Measurements from ENCODE around the gene PTCD3.

Gene PTCD3

GRCh38 chr2:86142436-86143257 lies 36.6 kb downstream of the PTCD3 start:
- Histone ChIP-seq H3K4me3 (ENCODE audit: low read length in 2 of 2) (no peak overlapping the region), H3K9ac (ENCODE audit: low read depth in 1 of 2, low read length in 2 of 2) (no peak overlapping the region), H3K36me3 (ENCODE audit: control insufficient read depth in 2 of 2, insufficient read depth in 2 of 2, low read length in 2 of 2) (peaks cover 52 to 73% of the 10 kb centered on the region in 2 donors), H3K27me3 (ENCODE audit: control insufficient read depth in 2 of 2, insufficient read depth in 2 of 2, low read length in 2 of 2) (no peaks in the 10 kb centered on the region), H3K9me3 (ENCODE audit: control insufficient read depth in 2 of 2, low read length in 2 of 2) (no peaks in the 10 kb centered on the region), H3K27ac (ENCODE audit: low read depth in 2 of 2, low read length in 2 of 2) (no peak overlapping the region), H3K4me1 (ENCODE audit: control insufficient read depth in 2 of 2, insufficient read depth in 2 of 2, low read length in 2 of 2) (no peaks in the 10 kb centered on the region)

GRCh38 chr2:86143307-86143706 lies 37.3 kb downstream of the PTCD3 start:
- Histone ChIP-seq H3K4me3 (ENCODE audit: low read length in 2 of 2) (no peak overlapping the region), H3K27ac (ENCODE audit: low read depth in 2 of 2, low read length in 2 of 2) (no peak overlapping the region), H3K4me1 (ENCODE audit: control insufficient read depth in 2 of 2, insufficient read depth in 2 of 2, low read length in 2 of 2) (no peaks in the 10 kb centered on the region), H3K9me3 (ENCODE audit: control insufficient read depth in 2 of 2, low read length in 2 of 2) (no peaks in the 10 kb centered on the region), H3K9ac (ENCODE audit: low read depth in 1 of 2, low read length in 2 of 2) (no peak overlapping the region), H3K27me3 (ENCODE audit: control insufficient read depth in 2 of 2, insufficient read depth in 2 of 2, low read length in 2 of 2) (no peaks in the 10 kb centered on the region), H3K36me3 (ENCODE audit: control insufficient read depth in 2 of 2, insufficient read depth in 2 of 2, low read length in 2 of 2) (peaks cover 51 to 72% of the 10 kb centered on the region in 2 donors)

GRCh38 chr2:86143926-86144685 lies 38.1 kb downstream of the PTCD3 start:
- Histone ChIP-seq H3K9ac (ENCODE audit: low read depth in 1 of 2, low read length in 2 of 2) (no peak overlapping the region), H3K27me3 (ENCODE audit: control insufficient read depth in 2 of 2, insufficient read depth in 2 of 2, low read length in 2 of 2) (no peaks in the 10 kb centered on the region), H3K9me3 (ENCODE audit: control insufficient read depth in 2 of 2, low read length in 2 of 2) (no peaks in the 10 kb centered on the region), H3K4me1 (ENCODE audit: control insufficient read depth in 2 of 2, insufficient read depth in 2 of 2, low read length in 2 of 2) (no peaks in the 10 kb centered on the region), H3K27ac (ENCODE audit: low read depth in 2 of 2, low read length in 2 of 2) (no peak overlapping the region), H3K36me3 (ENCODE audit: control insufficient read depth in 2 of 2, insufficient read depth in 2 of 2, low read length in 2 of 2) (peaks cover 55 to 70% of the 10 kb centered on the region in 2 donors), H3K4me3 (ENCODE audit: low read length in 2 of 2) (no peak overlapping the region)

- Histone ChIP-seq H3K36me3 (ENCODE audit: control insufficient read depth in 2 of 2, insufficient read depth in 2 of 2, low read length in 2 of 2) (peaks cover 63 to 71% of the 10 kb centered on the region in 2 donors), H3K9ac (ENCODE audit: low read depth in 1 of 2, low read length in 2 of 2) (no peak overlapping the region), H3K4me1 (ENCODE audit: control insufficient read depth in 2 of 2, insufficient read depth in 2 of 2, low read length in 2 of 2) (no peaks in the 10 kb centered on the region), H3K27me3 (ENCODE audit: control insufficient read depth in 2 of 2, insufficient read depth in 2 of 2, low read length in 2 of 2) (no peaks in the 10 kb centered on the region), H3K27ac (ENCODE audit: low read depth in 2 of 2, low read length in 2 of 2) (no peak overlapping the region), H3K9me3 (ENCODE audit: control insufficient read depth in 2 of 2, low read length in 2 of 2) (no peaks in the 10 kb centered on the region), H3K4me3 (ENCODE audit: low read length in 2 of 2) (no peak overlapping the region)
Measured at GRCh38 chr2:86147793-86148192, 41.8 kb downstream of the PTCD3 start.

GRCh38 chr2:86150502-86150901 lies 44.5 kb downstream of the PTCD3 start:
- Histone ChIP-seq H3K36me3 (ENCODE audit: control insufficient read depth in 2 of 2, insufficient read depth in 2 of 2, low read length in 2 of 2) (peaks cover 59% of the 10 kb centered on the region in 2 donors), H3K9me3 (ENCODE audit: control insufficient read depth in 2 of 2, low read length in 2 of 2) (no peaks in the 10 kb centered on the region), H3K4me3 (ENCODE audit: low read length in 2 of 2) (no peak overlapping the region), H3K4me1 (ENCODE audit: control insufficient read depth in 2 of 2, insufficient read depth in 2 of 2, low read length in 2 of 2) (no peaks in the 10 kb centered on the region), H3K27ac (ENCODE audit: low read depth in 2 of 2, low read length in 2 of 2) (no peak overlapping the region), H3K27me3 (ENCODE audit: control insufficient read depth in 2 of 2, insufficient read depth in 2 of 2, low read length in 2 of 2) (no peaks in the 10 kb centered on the region), H3K9ac (ENCODE audit: low read depth in 1 of 2, low read length in 2 of 2) (no peak overlapping the region)

GRCh38 chr2:86157009-86157556 lies 51.0 kb downstream of the PTCD3 start:
- H3K4me3 ChIP-seq (ENCODE audit: low read length in 2 of 2) = no peak overlapping the region
- H3K4me1 ChIP-seq (ENCODE audit: control insufficient read depth in 2 of 2, insufficient read depth in 2 of 2, low read length in 2 of 2) = no peaks in the 10 kb centered on the region
- no peaks in the 10 kb centered on the region for H3K27me3 ChIP-seq (ENCODE audit: control insufficient read depth in 2 of 2, insufficient read depth in 2 of 2, low read length in 2 of 2)
- H3K27ac ChIP-seq (ENCODE audit: low read depth in 2 of 2, low read length in 2 of 2) = no peak overlapping the region
- no peaks in the 10 kb centered on the region for H3K9me3 ChIP-seq (ENCODE audit: control insufficient read depth in 2 of 2, low read length in 2 of 2)
- no peak overlapping the region for H3K9ac ChIP-seq (ENCODE audit: low read depth in 1 of 2, low read length in 2 of 2)
- peaks cover 42 to 48% of the 10 kb centered on the region in 2 donors for H3K36me3 ChIP-seq (ENCODE audit: control insufficient read depth in 2 of 2, insufficient read depth in 2 of 2, low read length in 2 of 2)

- Histone ChIP-seq H3K9ac (ENCODE audit: low read depth in 1 of 2, low read length in 2 of 2) (no peak overlapping the region), H3K27ac (ENCODE audit: low read depth in 2 of 2, low read length in 2 of 2) (no peak overlapping the region), H3K4me1 (ENCODE audit: control insufficient read depth in 2 of 2, insufficient read depth in 2 of 2, low read length in 2 of 2) (no peaks in the 10 kb centered on the region), H3K36me3 (ENCODE audit: control insufficient read depth in 2 of 2, insufficient read depth in 2 of 2, low read length in 2 of 2) (peaks cover 41 to 56% of the 10 kb centered on the region in 2 donors), H3K4me3 (ENCODE audit: low read length in 2 of 2) (no peak overlapping the region), H3K9me3 (ENCODE audit: control insufficient read depth in 2 of 2, low read length in 2 of 2) (no peaks in the 10 kb centered on the region), H3K27me3 (ENCODE audit: control insufficient read depth in 2 of 2, insufficient read depth in 2 of 2, low read length in 2 of 2) (no peaks in the 10 kb centered on the region)
Measured at GRCh38 chr2:86158286-86158685, 52.3 kb downstream of the PTCD3 start.

- Histone ChIP-seq H3K4me1 (ENCODE audit: control insufficient read depth in 2 of 2, insufficient read depth in 2 of 2, low read length in 2 of 2) (no peaks in the 10 kb centered on the region), H3K9ac (ENCODE audit: low read depth in 1 of 2, low read length in 2 of 2) (no peak overlapping the region), H3K27me3 (ENCODE audit: control insufficient read depth in 2 of 2, insufficient read depth in 2 of 2, low read length in 2 of 2) (no peaks in the 10 kb centered on the region), H3K4me3 (ENCODE audit: low read length in 2 of 2) (no peak overlapping the region), H3K36me3 (ENCODE audit: control insufficient read depth in 2 of 2, insufficient read depth in 2 of 2, low read length in 2 of 2) (peaks cover 41 to 62% of the 10 kb centered on the region in 2 donors), H3K27ac (ENCODE audit: low read depth in 2 of 2, low read length in 2 of 2) (no peak overlapping the region), H3K9me3 (ENCODE audit: control insufficient read depth in 2 of 2, low read length in 2 of 2) (no peaks in the 10 kb centered on the region)
Measured at GRCh38 chr2:86160156-86160952, 54.3 kb downstream of the PTCD3 start.

GRCh38 chr2:86170449-86170848 lies 64.4 kb downstream of the PTCD3 start:
- no peak overlapping the region for H3K9ac ChIP-seq (ENCODE audit: low read depth in 1 of 2, low read length in 2 of 2)
- H3K36me3 ChIP-seq (ENCODE audit: control insufficient read depth in 2 of 2, insufficient read depth in 2 of 2, low read length in 2 of 2) = peaks cover 30 to 54% of the 10 kb centered on the region in 2 donors

More at GRCh38 chr2:86170449-86170848, 64.4 kb downstream of the PTCD3 start:
- Histone ChIP-seq H3K4me1 (ENCODE audit: control insufficient read depth in 2 of 2, insufficient read depth in 2 of 2, low read length in 2 of 2) (no peaks in the 10 kb centered on the region), H3K9me3 (ENCODE audit: control insufficient read depth in 2 of 2, low read length in 2 of 2) (no peaks in the 10 kb centered on the region), H3K27ac (ENCODE audit: low read depth in 2 of 2, low read length in 2 of 2) (no peak overlapping the region), H3K27me3 (ENCODE audit: control insufficient read depth in 2 of 2, insufficient read depth in 2 of 2, low read length in 2 of 2) (no peaks in the 10 kb centered on the region), H3K4me3 (ENCODE audit: low read length in 2 of 2) (no peak overlapping the region)

All from mucosa of rectum (tissue), 2 donors.